ENCODE measurements around the gene NOTCH2.

Gene NOTCH2

DNA sequence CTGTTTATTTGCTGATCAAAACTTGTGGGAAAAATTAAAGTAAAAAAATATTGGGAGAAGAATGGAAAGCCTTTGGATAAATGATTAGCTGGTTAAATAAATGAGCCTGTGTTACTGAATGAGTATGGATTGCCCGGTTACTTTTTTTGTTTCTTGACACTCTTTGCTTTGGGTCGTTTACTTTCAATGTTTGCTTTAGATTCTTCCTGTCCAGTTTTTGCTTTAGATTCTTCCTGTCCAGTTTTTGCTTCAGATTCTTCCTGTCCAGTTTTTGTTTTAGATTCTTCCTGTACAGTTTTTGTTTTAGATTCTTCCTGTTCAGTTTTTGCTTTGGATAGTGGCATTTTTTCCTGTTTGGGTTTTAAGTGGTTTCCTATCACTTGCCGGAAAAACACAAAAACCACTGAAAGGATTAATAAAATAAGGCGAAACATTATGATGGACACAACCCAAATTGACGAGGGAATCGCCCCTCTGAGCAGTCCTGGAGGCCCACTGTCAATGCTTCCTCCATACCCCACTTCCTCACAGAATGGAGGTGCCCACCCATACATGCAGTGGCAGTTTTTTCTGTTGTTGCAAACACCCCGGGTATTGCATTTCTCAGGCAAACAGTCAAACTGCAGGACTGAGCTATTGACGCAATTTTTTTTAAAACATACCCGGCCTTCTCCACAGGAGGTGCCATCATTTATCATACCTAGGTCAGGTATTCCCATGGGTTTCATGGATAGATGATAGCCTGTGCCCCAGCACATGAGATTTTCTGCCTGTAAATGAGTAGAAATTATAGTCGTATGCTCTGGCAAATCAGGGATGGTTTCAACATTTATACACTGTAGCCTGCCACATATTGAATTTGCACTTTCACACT lies 175.4 kb downstream of the NOTCH2 start:
- CTCF ChIA-PET: interaction anchor here (0.6 kb wide), 1 partner anchor 233 kb away, joined by 5 read pairs; no protein-coding TSS in a partner anchor
- TF ChIP-seq, protein P1, sequence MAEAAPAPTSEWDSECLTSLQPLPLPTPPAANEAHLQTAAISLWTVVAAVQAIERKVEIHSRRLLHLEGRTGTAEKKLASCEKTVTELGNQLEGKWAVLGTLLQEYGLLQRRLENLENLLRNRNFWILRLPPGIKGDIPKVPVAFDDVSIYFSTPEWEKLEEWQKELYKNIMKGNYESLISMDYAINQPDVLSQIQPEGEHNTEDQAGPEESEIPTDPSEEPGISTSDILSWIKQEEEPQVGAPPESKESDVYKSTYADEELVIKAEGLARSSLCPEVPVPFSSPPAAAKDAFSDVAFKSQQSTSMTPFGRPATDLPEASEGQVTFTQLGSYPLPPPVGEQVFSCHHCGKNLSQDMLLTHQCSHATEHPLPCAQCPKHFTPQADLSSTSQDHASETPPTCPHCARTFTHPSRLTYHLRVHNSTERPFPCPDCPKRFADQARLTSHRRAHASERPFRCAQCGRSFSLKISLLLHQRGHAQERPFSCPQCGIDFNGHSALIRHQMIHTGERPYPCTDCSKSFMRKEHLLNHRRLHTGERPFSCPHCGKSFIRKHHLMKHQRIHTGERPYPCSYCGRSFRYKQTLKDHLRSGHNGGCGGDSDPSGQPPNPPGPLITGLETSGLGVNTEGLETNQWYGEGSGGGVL (tag by site-specific recombination; IDR thresholded peaks at IDR 0.05): no peak
- TF ChIP-seq REPIN1 (tag by site-specific recombination; IDR thresholded peaks at IDR 0.05; ENCODE audit: low read depth) (no peak), ZNF112 (tag by site-specific recombination; IDR thresholded peaks at IDR 0.05) (no peak)
- Histone ChIP-seq H3K36me3 (ENCODE audit: control insufficient read depth in 2 of 2, insufficient read depth in 1 of 2, low read length in 2 of 2) (no peaks in the 10 kb centered on the region), H3K9me3 (ENCODE audit: control insufficient read depth, insufficient read depth, low read depth, low read length) (no peaks in the 10 kb centered on the region), H3K4me1 (ENCODE audit: control insufficient read depth, insufficient read depth, low read length) (no peaks in the 10 kb centered on the region), H3K4me3 (ENCODE audit: low read depth, low read length) (no peak overlapping the region), H3K27ac (ENCODE audit: extremely low read depth, low read depth, low read length) (no peak overlapping the region)
- POLR2A ChIA-PET: no interaction called here

DNA sequence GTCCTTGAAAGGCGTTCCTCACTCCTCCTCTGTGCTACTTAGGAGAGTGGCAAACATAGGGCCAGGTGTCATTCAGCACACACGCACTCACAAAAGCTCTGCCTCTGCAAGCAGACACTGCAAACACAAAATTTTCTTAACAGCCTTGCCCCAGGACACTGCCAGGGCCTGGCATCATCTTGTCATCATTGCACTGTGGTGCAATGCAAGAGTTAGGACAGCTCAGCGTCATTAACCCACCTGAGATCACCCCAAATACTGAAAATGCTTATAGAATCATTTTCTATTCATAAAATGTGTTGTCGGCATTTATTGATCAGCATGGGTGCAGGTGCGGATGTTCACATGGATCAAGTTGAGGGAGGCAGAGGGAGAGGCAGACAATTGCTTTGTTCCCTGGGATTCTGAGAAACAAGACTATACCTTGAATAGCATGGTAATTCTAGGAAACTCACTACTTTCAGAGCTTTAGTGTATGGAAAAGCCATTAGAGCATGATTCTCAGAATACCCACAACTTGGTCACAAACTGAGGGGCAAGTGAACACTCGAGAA lies 176.1 kb downstream of the NOTCH2 start:
- Histone ChIP-seq H3K9me3 (ENCODE audit: control insufficient read depth, insufficient read depth, low read depth, low read length) (no peaks in the 10 kb centered on the region), H3K27ac (ENCODE audit: extremely low read depth, low read depth, low read length) (no peak overlapping the region), H3K36me3 (ENCODE audit: control insufficient read depth in 2 of 2, insufficient read depth in 1 of 2, low read length in 2 of 2) (no peaks in the 10 kb centered on the region), H3K4me1 (ENCODE audit: control insufficient read depth, insufficient read depth, low read length) (no peaks in the 10 kb centered on the region), H3K4me3 (ENCODE audit: low read depth, low read length) (no peak overlapping the region)
- ChIA-PET CTCF (interaction anchor here (0.6 kb wide), 1 partner anchor 232 kb away, joined by 5 read pairs; no protein-coding TSS in a partner anchor), POLR2A (no interaction called here)
- TF ChIP-seq ZNF132 (tag by site-specific recombination; IDR thresholded peaks at IDR 0.05; ENCODE audit: borderline replicate concordance) (no peak), ZNF155 (tag by site-specific recombination; IDR thresholded peaks at IDR 0.05) (no peak), ZBTB21 (tag by site-specific recombination; IDR thresholded peaks at IDR 0.05) (no peak), SETDB1 (IDR thresholded peaks at IDR 0.05; ENCODE audit: insufficient read length, low read length) (no peak), ZNF544 (tag by site-specific recombination; IDR thresholded peaks at IDR 0.05) (no peak)
- TF ChIP-seq, protein P2, sequence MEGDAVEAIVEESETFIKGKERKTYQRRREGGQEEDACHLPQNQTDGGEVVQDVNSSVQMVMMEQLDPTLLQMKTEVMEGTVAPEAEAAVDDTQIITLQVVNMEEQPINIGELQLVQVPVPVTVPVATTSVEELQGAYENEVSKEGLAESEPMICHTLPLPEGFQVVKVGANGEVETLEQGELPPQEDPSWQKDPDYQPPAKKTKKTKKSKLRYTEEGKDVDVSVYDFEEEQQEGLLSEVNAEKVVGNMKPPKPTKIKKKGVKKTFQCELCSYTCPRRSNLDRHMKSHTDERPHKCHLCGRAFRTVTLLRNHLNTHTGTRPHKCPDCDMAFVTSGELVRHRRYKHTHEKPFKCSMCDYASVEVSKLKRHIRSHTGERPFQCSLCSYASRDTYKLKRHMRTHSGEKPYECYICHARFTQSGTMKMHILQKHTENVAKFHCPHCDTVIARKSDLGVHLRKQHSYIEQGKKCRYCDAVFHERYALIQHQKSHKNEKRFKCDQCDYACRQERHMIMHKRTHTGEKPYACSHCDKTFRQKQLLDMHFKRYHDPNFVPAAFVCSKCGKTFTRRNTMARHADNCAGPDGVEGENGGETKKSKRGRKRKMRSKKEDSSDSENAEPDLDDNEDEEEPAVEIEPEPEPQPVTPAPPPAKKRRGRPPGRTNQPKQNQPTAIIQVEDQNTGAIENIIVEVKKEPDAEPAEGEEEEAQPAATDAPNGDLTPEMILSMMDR (tag by site-specific recombination; IDR thresholded peaks at IDR 0.05): no peak
- TF ChIP-seq, protein P3, sequence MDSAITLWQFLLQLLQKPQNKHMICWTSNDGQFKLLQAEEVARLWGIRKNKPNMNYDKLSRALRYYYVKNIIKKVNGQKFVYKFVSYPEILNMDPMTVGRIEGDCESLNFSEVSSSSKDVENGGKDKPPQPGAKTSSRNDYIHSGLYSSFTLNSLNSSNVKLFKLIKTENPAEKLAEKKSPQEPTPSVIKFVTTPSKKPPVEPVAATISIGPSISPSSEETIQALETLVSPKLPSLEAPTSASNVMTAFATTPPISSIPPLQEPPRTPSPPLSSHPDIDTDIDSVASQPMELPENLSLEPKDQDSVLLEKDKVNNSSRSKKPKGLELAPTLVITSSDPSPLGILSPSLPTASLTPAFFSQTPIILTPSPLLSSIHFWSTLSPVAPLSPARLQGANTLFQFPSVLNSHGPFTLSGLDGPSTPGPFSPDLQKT (IDR thresholded peaks at IDR 0.05; ENCODE audit: borderline replicate concordance, low read depth, low read length): no peak

DNA sequence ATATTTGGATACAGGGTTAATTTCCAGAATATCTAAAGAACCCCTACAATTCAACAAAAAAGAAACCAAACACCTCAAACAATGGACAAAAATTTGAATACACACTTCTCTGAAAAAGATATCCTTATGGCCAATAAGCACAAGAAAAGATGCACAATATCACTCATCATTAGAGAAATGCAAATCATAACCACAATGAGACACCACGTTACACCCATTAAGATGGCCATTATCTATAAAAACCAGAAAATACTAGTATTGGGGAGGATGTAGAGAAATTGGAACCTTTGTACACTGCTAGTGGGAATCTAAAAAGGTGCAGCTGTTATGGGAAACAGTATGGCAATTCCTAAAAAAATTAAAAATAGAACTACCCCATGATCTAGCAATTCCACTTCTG lies 178.1 kb downstream of the NOTCH2 start:
- Histone ChIP-seq H3K27ac (ENCODE audit: extremely low read depth, low read depth, low read length) (no peak overlapping the region), H3K4me3 (ENCODE audit: low read depth, low read length) (no peak overlapping the region), H3K9me3 (ENCODE audit: control insufficient read depth, insufficient read depth, low read depth, low read length) (no peaks in the 10 kb centered on the region), H3K36me3 (ENCODE audit: control insufficient read depth in 2 of 2, insufficient read depth in 1 of 2, low read length in 2 of 2) (no peaks in the 10 kb centered on the region), H3K4me1 (ENCODE audit: control insufficient read depth, insufficient read depth, low read length) (no peaks in the 10 kb centered on the region)
- ChIA-PET CTCF (no interaction called here), POLR2A (no interaction called here)
- TF ChIP-seq HOXA7 (CRISPR knock-in tag; IDR thresholded peaks at IDR 0.05; ENCODE audit: borderline replicate concordance) (no peak), ZNF777 (tag by site-specific recombination; IDR thresholded peaks at IDR 0.05; ENCODE audit: borderline replicate concordance) (no peak), ZNF501 (tag by site-specific recombination; IDR thresholded peaks at IDR 0.05) (no peak), KLF16 (tag by site-specific recombination; IDR thresholded peaks at IDR 0.05) (no peak), TRIM28 (IDR thresholded peaks at IDR 0.05; ENCODE audit: borderline replicate concordance, low read length) (no peak), ZEB2 (tag by site-specific recombination; IDR thresholded peaks at IDR 0.05) (no peak), ZNF157 (tag by site-specific recombination; IDR thresholded peaks at IDR 0.05) (no peak), WT1 (tag by site-specific recombination; IDR thresholded peaks at IDR 0.05) (no peak), SCRT1 (tag by site-specific recombination; IDR thresholded peaks at IDR 0.05; ENCODE audit: borderline replicate concordance) (no peak), ZNF175 (tag by site-specific recombination; IDR thresholded peaks at IDR 0.05) (no peak)
- TF ChIP-seq, protein P4, sequence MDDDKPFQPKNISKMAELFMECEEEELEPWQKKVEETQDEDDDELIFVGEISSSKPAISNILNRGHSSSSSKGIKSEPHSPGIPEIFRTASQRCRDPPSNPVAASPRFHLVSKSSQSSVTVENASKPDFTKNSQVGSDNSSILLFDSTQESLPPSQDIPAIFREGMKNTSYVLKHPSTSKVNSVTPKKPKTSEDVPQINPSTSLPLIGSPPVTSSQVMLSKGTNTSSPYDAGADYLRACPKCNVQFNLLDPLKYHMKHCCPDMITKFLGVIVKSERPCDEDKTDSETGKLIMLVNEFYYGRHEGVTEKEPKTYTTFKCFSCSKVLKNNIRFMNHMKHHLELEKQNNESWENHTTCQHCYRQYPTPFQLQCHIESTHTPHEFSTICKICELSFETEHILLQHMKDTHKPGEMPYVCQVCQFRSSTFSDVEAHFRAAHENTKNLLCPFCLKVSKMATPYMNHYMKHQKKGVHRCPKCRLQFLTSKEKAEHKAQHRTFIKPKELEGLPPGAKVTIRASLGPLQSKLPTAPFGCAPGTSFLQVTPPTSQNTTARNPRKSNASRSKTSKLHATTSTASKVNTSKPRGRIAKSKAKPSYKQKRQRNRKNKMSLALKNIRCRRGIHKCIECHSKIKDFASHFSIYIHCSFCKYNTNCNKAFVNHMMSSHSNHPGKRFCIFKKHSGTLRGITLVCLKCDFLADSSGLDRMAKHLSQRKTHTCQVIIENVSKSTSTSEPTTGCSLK (tag by site-specific recombination; IDR thresholded peaks at IDR 0.05): no peak
- TF ChIP-seq, protein P5, sequence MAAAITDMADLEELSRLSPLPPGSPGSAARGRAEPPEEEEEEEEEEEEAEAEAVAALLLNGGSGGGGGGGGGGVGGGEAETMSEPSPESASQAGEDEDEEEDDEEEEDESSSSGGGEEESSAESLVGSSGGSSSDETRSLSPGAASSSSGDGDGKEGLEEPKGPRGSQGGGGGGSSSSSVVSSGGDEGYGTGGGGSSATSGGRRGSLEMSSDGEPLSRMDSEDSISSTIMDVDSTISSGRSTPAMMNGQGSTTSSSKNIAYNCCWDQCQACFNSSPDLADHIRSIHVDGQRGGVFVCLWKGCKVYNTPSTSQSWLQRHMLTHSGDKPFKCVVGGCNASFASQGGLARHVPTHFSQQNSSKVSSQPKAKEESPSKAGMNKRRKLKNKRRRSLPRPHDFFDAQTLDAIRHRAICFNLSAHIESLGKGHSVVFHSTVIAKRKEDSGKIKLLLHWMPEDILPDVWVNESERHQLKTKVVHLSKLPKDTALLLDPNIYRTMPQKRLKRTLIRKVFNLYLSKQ (tag by site-specific recombination; IDR thresholded peaks at IDR 0.05; ENCODE audit: borderline replicate concordance): no peak
